Measurements from ENCODE around the gene UBTD2.
"Not testable (repeated sequence)": the region's sequence is repeated elsewhere in the genome, so short reads cannot be mapped to it uniquely, and the experiment has no call there.

The UBTD2 gene

DNA sequence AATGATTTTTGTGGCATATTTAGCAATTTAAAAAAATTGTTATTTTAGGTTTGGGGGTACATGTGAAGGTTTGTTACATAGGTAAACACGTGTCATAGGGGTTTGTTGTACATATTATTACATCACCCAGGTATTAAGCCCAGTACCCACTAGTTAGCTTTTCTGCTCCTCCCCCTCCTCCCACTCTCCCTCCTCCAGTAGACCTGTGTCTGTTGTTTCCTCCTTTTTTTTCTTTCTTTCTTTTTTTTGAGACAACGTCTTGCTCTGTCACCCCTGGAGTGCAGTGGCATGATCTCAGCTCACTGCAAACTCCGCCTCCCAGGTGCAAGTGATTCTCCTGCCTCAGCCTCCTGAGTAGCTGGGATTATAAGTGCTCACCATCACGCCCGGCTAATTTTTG lies 8.3 kb upstream of the UBTD2 start:
- H3K4me3 ChIP-seq (ENCODE audit: control insufficient read depth in 1 of 7, extremely low read depth in 1 of 7, insufficient read depth in 4 of 7, low read depth in 2 of 7, low read length in 6 of 7); H3K27me3 ChIP-seq (replicated peaks in 2 of 5; ENCODE audit: control insufficient read depth in 4 of 5, insufficient read depth in 5 of 5, low read length in 4 of 5); POLR2A ChIA-PET; H3K4me1 ChIP-seq (ENCODE audit: control extremely low read depth in 1 of 4, control insufficient read depth in 4 of 4, insufficient read depth in 4 of 4, low read length in 3 of 4); DNase-seq; H3K27ac ChIP-seq (ENCODE audit: insufficient read depth in 1 of 2, low read depth in 1 of 2, low read length in 2 of 2, poor library complexity in 1 of 2, severe bottlenecking in 2 of 2); H3K36me3 ChIP-seq (ENCODE audit: control insufficient read depth in 4 of 4, insufficient read depth in 4 of 4, low read length in 3 of 4); H3K9me3 ChIP-seq (ENCODE audit: control extremely low read depth in 1 of 5, control insufficient read depth in 4 of 5, insufficient read depth in 2 of 5, low read depth in 1 of 5, low read length in 4 of 5): not testable (repeated sequence)
- WGBS (ENCODE audit: insufficient coverage) = 55% methylated on average over 2 of the region's 5 CpGs
- CTCF ChIA-PET = interaction anchor here (0.7 to 1.7 kb wide), 5 partner anchors 9 to 380 kb away, joined by 3 to 5 read pairs (median 5); partner anchors contain the start of gene UBTD2

DNA sequence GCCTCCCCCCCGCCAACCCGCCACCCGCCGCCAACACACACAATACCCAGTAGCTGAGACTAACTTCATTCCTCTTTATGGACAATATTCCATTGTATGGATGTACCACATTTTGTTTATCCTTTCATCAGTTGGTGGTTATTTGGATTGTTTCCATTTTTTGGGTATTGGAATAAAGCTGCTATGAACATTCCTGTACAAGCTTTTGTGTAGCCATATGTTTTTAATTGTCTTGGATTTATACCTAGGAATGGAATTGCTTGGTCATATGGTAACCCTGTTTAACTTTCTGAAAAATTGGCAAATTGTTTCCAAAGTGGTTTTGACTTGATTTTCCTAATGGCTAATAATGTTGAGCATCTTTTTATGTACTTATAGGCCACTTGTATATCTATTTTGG lies 4.9 kb upstream of the UBTD2 start:
- DNase-seq = no peak
- Histone ChIP-seq H3K36me3 (ENCODE audit: control insufficient read depth in 4 of 4, insufficient read depth in 4 of 4, low read length in 3 of 4) (no peaks in the 10 kb centered on the region), H3K27ac (ENCODE audit: insufficient read depth in 1 of 2, low read depth in 1 of 2, low read length in 2 of 2, poor library complexity in 1 of 2, severe bottlenecking in 2 of 2) (no peak overlapping the region), H3K4me1 (ENCODE audit: control extremely low read depth in 1 of 4, control insufficient read depth in 4 of 4, insufficient read depth in 4 of 4, low read length in 3 of 4) (peaks cover 3 to 15% (median 8%) of the 10 kb centered on the region in 4 experiments), H3K9me3 (ENCODE audit: control extremely low read depth in 1 of 5, control insufficient read depth in 4 of 5, insufficient read depth in 2 of 5, low read depth in 1 of 5, low read length in 4 of 5) (no peaks in the 10 kb centered on the region), H3K27me3 (replicated peaks in 2 of 5; ENCODE audit: control insufficient read depth in 4 of 5, insufficient read depth in 5 of 5, low read length in 4 of 5) (peaks cover 0 to 4% (median 0%) of the 10 kb centered on the region in 5 experiments), H3K4me3 (ENCODE audit: control insufficient read depth in 1 of 7, extremely low read depth in 1 of 7, insufficient read depth in 4 of 7, low read depth in 2 of 7, low read length in 6 of 7) (no peak overlapping the region)
- WGBS (ENCODE audit: insufficient coverage) = no CpG with 5 or more reads among the region's 4 CpGs
- CTCF ChIA-PET = no interaction called here
- POLR2A ChIA-PET = no interaction called here

DNA sequence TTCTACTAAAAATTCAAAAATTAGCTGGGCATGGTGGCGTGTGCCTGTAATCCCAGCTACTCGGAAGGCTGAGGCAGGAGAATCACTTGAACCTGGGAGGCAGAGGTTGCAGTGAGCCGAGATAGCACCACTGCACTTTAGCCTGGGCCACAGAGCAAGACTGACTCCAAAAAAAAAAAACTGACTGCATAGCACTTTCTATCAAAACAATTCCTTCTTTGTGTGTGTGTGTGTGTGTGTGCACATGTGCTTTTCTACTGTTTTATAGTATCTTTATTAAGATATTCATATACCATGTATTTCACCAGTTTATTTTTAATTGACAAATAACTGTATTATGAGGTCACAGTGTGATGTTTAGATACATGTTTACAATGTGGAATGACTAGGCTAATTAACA lies 3.6 kb upstream of the UBTD2 start:
- POLR2A ChIA-PET; H3K36me3 ChIP-seq (ENCODE audit: control insufficient read depth in 4 of 4, insufficient read depth in 4 of 4, low read length in 3 of 4); H3K27me3 ChIP-seq (replicated peaks in 2 of 5; ENCODE audit: control insufficient read depth in 4 of 5, insufficient read depth in 5 of 5, low read length in 4 of 5); H3K4me3 ChIP-seq (ENCODE audit: control insufficient read depth in 1 of 7, extremely low read depth in 1 of 7, insufficient read depth in 4 of 7, low read depth in 2 of 7, low read length in 6 of 7); DNase-seq; H3K9me3 ChIP-seq (ENCODE audit: control extremely low read depth in 1 of 5, control insufficient read depth in 4 of 5, insufficient read depth in 2 of 5, low read depth in 1 of 5, low read length in 4 of 5); H3K27ac ChIP-seq (ENCODE audit: insufficient read depth in 1 of 2, low read depth in 1 of 2, low read length in 2 of 2, poor library complexity in 1 of 2, severe bottlenecking in 2 of 2): not testable (repeated sequence)
- H3K4me1 ChIP-seq (ENCODE audit: control extremely low read depth in 1 of 4, control insufficient read depth in 4 of 4, insufficient read depth in 4 of 4, low read length in 3 of 4) = peaks cover 7 to 17% (median 12%) of the 10 kb centered on the region in 4 experiments
- WGBS (ENCODE audit: insufficient coverage) = 95% methylated on average over 2 of the region's 3 CpGs
- CTCF ChIA-PET = interaction anchor here (0.6 kb wide), 1 partner anchor 284 kb away, joined by 3 read pairs; no protein-coding TSS in a partner anchor

DNA sequence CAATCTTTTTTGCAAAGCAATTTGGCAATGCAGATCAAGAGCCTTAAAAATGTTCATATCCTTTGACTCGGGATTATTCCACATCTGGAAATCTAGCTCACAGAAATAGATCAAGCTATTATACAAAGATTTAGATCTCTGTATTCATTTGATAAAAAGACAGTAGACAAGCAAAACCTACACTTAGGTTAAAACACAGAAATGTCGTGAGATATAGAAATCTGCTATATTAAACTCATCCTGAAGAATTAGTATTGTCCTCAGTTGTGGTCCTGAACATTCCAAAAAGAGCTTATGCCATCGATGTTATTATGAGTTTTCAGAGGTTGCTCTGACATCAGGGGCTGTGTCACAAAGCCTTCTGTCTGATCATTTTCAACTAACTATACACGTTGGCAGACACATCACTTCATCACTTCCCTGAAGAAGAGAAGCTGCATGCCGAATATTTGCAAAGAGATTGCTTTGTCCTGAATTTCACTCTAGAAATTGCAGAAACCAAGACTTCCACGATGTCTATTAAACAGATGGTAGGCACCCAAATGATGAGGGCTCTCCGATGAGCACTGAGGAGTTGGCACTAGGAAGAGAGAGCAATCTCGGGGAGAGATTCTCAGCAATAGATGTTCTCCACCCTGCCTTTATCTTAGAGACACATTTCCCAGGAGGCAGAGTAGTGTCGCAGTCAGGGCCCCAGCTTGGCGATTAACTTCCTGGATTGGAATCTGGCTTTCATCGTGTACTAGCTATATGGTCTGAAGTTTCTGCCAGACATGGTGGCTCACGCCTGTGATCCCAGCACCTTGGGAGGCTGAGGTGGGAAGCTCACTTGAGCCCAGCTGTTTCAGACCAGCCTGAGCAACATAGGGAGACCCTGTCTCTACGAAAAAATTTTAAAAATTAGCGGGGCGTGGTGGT lies 1.9 kb upstream of the UBTD2 start:
- Histone ChIP-seq H3K9me3 (ENCODE audit: control extremely low read depth in 1 of 5, control insufficient read depth in 4 of 5, insufficient read depth in 2 of 5, low read depth in 1 of 5, low read length in 4 of 5) (no peaks in the 10 kb centered on the region), H3K4me3 (ENCODE audit: control insufficient read depth in 1 of 7, extremely low read depth in 1 of 7, insufficient read depth in 4 of 7, low read depth in 2 of 7, low read length in 6 of 7) (no peak overlapping the region), H3K27me3 (replicated peaks in 2 of 5; ENCODE audit: control insufficient read depth in 4 of 5, insufficient read depth in 5 of 5, low read length in 4 of 5) (peaks cover 0 to 4% (median 0%) of the 10 kb centered on the region in 5 experiments), H3K36me3 (ENCODE audit: control insufficient read depth in 4 of 4, insufficient read depth in 4 of 4, low read length in 3 of 4) (no peaks in the 10 kb centered on the region), H3K4me1 (ENCODE audit: control extremely low read depth in 1 of 4, control insufficient read depth in 4 of 4, insufficient read depth in 4 of 4, low read length in 3 of 4) (peaks cover 10 to 27% (median 19%) of the 10 kb centered on the region in 4 experiments), H3K27ac (ENCODE audit: insufficient read depth in 1 of 2, low read depth in 1 of 2, low read length in 2 of 2, poor library complexity in 1 of 2, severe bottlenecking in 2 of 2) (no peak overlapping the region)
- 92% methylated on average over 10 of the region's 15 CpGs for WGBS (ENCODE audit: insufficient coverage)
- ChIA-PET POLR2A (no interaction called here), CTCF (interaction anchor here (0.8 to 1.3 kb wide), 3 partner anchors 8 to 179 kb away, joined by 3 to 6 read pairs (median 3); no protein-coding TSS in a partner anchor)
- DNase-seq = no peak

DNA sequence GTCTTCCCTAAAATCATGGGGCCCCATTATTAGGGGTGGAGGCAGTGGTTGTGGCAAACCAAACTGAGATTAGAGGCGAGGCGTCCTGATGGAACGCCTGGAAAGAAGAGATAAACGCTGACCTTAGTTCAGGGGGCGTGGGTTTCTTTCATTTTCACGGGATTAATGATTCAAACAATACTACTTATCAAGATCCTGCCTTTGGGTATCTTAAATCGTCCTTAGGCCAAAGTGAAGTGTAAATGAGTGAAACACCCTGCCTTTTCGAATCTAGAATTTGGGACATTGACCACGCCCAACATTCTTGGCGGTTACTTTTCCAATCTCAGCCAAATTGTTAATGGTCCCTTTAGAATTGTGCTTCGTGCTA lies 1.0 kb upstream of the UBTD2 start:
- DNase-seq = peak; percentile 48 to 78 (median 65)
- H3K27ac ChIP-seq (ENCODE audit: insufficient read depth in 1 of 2, low read depth in 1 of 2, low read length in 2 of 2, poor library complexity in 1 of 2, severe bottlenecking in 2 of 2) = no peak overlapping the region
- CTCF ChIA-PET = interaction anchor here (1.3 kb wide), 1 partner anchor 9 kb away, joined by 6 read pairs; no protein-coding TSS in a partner anchor

DNA sequence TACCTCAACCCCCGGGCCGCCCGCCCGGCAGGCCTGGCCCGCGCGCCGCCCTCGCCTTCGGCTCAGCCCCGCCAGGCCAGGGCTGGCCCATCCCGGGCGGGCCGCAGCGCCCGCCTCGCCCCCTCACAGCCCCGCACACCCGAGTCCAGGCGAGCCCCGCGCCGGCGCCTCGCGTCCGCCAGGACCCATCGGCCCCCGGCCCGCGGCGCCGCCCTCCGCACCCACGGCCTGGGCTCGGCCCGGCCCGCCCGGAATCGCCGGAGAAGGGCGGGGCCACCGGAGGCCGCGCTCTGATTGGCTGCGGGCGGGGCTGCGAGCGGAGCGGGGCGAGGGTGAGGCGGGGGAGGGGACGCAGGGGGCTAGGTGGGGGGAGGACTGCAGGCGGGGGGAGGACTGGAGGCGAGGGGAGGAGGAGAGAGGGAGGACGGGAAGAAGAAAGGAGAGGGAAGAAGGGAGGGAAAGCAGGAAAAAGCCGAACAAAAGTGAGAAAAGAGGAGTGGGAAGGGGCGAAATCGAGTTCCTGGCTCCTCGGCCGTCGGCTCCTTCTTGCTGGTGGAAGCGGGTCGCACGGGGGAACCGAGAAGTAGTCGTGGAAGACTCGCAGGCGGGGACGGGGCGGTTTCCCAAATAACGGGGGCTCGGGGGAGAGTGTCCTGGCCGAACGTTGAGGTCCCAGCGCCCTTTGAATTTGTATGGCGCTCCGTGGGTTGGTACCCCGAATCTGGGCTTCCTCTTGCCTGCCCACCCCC lies 472 bp upstream of the UBTD2 start:
- H3K9me3 ChIP-seq (ENCODE audit: control extremely low read depth in 1 of 5, control insufficient read depth in 4 of 5, insufficient read depth in 2 of 5, low read depth in 1 of 5, low read length in 4 of 5) = no peaks in the 10 kb centered on the region
- POLR2A ChIA-PET = interaction anchor here (0.6 kb wide), 1 partner anchor 167 kb away, joined by 3 read pairs; no protein-coding TSS in a partner anchor
- under 1% methylated on average over 39 of the region's 79 CpGs for WGBS (ENCODE audit: insufficient coverage)
- H3K4me3 ChIP-seq (ENCODE audit: control insufficient read depth in 1 of 7, extremely low read depth in 1 of 7, insufficient read depth in 4 of 7, low read depth in 2 of 7, low read length in 6 of 7) = peak overlapping the region; percentile 74 to 95 (median 85)
- H3K36me3 ChIP-seq (ENCODE audit: control insufficient read depth in 4 of 4, insufficient read depth in 4 of 4, low read length in 3 of 4) = no peaks in the 10 kb centered on the region
- H3K4me1 ChIP-seq (ENCODE audit: control extremely low read depth in 1 of 4, control insufficient read depth in 4 of 4, insufficient read depth in 4 of 4, low read length in 3 of 4) = peaks cover 10 to 27% (median 19%) of the 10 kb centered on the region in 4 experiments
- H3K27me3 ChIP-seq (replicated peaks in 2 of 5; ENCODE audit: control insufficient read depth in 4 of 5, insufficient read depth in 5 of 5, low read length in 4 of 5) = peaks cover 0 to 4% (median 0%) of the 10 kb centered on the region in 5 experiments
- H3K27ac ChIP-seq (ENCODE audit: insufficient read depth in 1 of 2, low read depth in 1 of 2, low read length in 2 of 2, poor library complexity in 1 of 2, severe bottlenecking in 2 of 2) = no peak overlapping the region
- peak; percentile 71 to 78 (median 72) for DNase-seq
- CTCF ChIA-PET = interaction anchor here (0.7 to 1.7 kb wide), 10 partner anchors 7 to 180 kb away, joined by 3 to 6 read pairs (median 4); no protein-coding TSS in a partner anchor

More for the DNA sequence above, 1.0 kb upstream of the UBTD2 start:
- Histone ChIP-seq H3K4me1 (ENCODE audit: control extremely low read depth in 1 of 4, control insufficient read depth in 4 of 4, insufficient read depth in 4 of 4, low read length in 3 of 4) (peaks cover 10 to 27% (median 19%) of the 10 kb centered on the region in 4 experiments), H3K4me3 (ENCODE audit: control insufficient read depth in 1 of 7, extremely low read depth in 1 of 7, insufficient read depth in 4 of 7, low read depth in 2 of 7, low read length in 6 of 7) (peak overlapping the region; percentile 64 to 95 (median 77)), H3K9me3 (ENCODE audit: control extremely low read depth in 1 of 5, control insufficient read depth in 4 of 5, insufficient read depth in 2 of 5, low read depth in 1 of 5, low read length in 4 of 5) (no peaks in the 10 kb centered on the region), H3K36me3 (ENCODE audit: control insufficient read depth in 4 of 4, insufficient read depth in 4 of 4, low read length in 3 of 4) (no peaks in the 10 kb centered on the region), H3K27me3 (replicated peaks in 2 of 5; ENCODE audit: control insufficient read depth in 4 of 5, insufficient read depth in 5 of 5, low read length in 4 of 5) (peaks cover 0 to 4% (median 0%) of the 10 kb centered on the region in 5 experiments)
- POLR2A ChIA-PET = no interaction called here
- 5% methylated on average over 8 of the region's 11 CpGs for WGBS (ENCODE audit: insufficient coverage)

Data from common myeloid progenitor, CD34-positive (primary cell).